Upper lobe of right lung (tissue), 1 donor: Measurements from ENCODE around the gene MR1. TPM values are rescaled to one million over a fixed set of nuclear protein-coding genes. Genes with fewer than 3 reads are reported as not detected.
"Not testable (repeated sequence)": the region's sequence is repeated elsewhere in the genome, so short reads cannot be mapped to it uniquely, and the experiment has no call there.

Experiments used
- ATAC-seq: fragments of 200-7000 bp; cut with Tn5 transposase; one replicate; pipeline ENCODE4 v1.9.1; 2020; ENCODE audit warnings: mild to moderate bottlenecking, moderate library complexity
- DNase-seq: peaks from one replicate; pipeline ENCODE4 v3.0.0-alpha.2; 2020
- H3K27ac ChIP-seq: fragments of 200-600 bp; one replicate; pipeline ENCODE4 v1.8.0; 2022
- H3K27me3 ChIP-seq: fragments of 200-600 bp; one replicate; pipeline ENCODE4 v1.8.0; 2022; ENCODE audit warnings: mild to moderate bottlenecking
- H3K36me3 ChIP-seq: fragments of 200-600 bp; one replicate; pipeline ENCODE4 v1.8.0; 2022
- H3K4me1 ChIP-seq: fragments of 200-600 bp; one replicate; pipeline ENCODE4 v1.8.0; 2022
- H3K4me3 ChIP-seq: fragments of 200-600 bp; one replicate; pipeline ENCODE4 v1.8.0; 2022; ENCODE audit warnings: mild to moderate bottlenecking
- H3K9me3 ChIP-seq: fragments of 200-600 bp; one replicate; pipeline ENCODE4 v1.8.0; 2022
- intact Hi-C: fragments of 100-400 bp; cut with DNase I; formaldehyde crosslinking; loops from one replicate; pipeline ENCODE4 v1.11.0; 2022
- total RNA-seq: library from RNA; stranded (reverse); fragmentation: NEBNext Ultra II Directional; extraction: Animal tissue kit (Norgen Biotek cat#: 25700); gene quantifications from one replicate; pipeline ENCODE4 v1.2.1, GENCODE V29; 2021
- TF ChIP-seq, protein P1 (sequence below): fragments of 200-600 bp; IDR thresholded peaks from one replicate; pipeline ENCODE4 v1.8.0; 2022; ENCODE audit warnings: antibody characterized with exemption
- donor health status: DM: no; HTN: yes; CAD: no; lungs with severe emphysema.

Gene MR1
- total RNA-seq, 1 donor from 2014 or later = 45.0 TPM

DNA sequence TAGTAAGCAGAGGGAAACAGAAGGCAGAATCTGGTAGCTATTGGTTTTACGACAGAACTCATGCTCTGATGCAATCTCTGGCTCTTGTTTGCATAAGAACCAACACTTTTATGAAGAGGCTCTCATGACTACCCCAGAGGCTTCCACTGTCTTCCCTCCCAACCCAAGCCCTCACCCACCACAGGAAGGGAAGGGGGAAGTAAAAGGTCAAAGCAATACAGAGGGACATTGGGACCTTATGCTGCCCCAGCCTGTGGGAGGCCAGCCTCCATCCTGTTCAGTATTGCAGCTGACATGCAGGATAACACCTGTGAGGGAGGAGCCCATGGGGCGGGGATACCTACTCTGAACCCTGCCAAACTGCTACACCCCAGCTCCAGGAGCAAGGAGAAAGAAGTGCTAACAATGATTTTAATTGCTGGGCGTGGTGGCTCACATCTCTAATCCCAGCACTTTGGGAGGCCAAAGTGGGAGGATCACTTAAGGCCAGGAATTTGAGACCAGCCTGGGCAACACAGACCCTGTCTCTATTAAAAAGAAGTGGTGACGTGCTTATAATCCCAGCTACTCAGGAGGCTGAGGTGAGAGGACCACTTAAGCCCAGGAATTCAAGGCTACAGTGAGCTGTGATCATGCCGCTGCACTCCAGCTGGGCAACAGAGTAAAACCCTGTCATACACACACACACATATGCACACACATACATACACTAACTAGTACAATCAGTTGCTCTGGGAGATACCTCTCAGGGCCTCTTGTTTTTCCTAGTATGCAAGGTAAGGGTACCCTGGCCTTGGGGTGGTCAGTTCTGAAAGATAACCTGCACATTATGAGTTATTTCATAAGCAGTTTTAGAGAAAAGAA is 9.5 kb downstream of the MR1 start:
- peak; percentile 87 for ATAC-seq
- Histone ChIP-seq H3K27me3 (no peaks in the 10 kb centered on the region), H3K9me3 (no peaks in the 10 kb centered on the region), H3K36me3 (peaks cover 12% of the 10 kb centered on the region), H3K27ac (peak overlapping the region; percentile 67), H3K4me3 (no peak overlapping the region), H3K4me1 (peaks cover 26% of the 10 kb centered on the region)
- intact Hi-C loops = no loop called here
- DNase-seq = peak; percentile 83
- TF ChIP-seq, protein P1, sequence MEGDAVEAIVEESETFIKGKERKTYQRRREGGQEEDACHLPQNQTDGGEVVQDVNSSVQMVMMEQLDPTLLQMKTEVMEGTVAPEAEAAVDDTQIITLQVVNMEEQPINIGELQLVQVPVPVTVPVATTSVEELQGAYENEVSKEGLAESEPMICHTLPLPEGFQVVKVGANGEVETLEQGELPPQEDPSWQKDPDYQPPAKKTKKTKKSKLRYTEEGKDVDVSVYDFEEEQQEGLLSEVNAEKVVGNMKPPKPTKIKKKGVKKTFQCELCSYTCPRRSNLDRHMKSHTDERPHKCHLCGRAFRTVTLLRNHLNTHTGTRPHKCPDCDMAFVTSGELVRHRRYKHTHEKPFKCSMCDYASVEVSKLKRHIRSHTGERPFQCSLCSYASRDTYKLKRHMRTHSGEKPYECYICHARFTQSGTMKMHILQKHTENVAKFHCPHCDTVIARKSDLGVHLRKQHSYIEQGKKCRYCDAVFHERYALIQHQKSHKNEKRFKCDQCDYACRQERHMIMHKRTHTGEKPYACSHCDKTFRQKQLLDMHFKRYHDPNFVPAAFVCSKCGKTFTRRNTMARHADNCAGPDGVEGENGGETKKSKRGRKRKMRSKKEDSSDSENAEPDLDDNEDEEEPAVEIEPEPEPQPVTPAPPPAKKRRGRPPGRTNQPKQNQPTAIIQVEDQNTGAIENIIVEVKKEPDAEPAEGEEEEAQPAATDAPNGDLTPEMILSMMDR = no peak

DNA sequence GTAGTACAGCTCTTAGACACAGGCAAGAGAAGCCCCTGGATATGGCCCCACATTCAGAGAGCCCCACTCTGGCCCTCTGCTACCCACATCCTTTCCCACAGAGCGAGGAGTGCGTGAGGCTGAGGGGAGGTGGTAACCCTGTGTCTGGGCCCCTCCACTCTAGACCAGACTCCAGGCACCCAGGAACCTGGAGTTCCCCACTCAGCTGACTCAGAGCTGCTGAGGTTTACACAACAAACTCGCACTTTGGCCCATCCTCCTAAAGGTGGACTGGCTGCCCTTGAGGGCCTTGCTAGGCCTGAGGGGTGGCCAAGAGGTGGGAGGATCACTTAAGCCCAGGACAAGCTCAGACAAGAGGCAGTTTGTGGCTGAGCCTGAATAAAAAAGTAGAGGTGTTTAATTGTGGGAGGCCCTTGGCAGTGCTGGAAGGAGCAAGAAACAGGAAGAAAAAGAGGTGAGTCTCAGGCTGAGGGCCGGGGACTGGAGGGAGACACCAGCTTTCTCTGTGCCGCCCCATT is 10.7 kb downstream of the MR1 start:
- TF ChIP-seq, protein P1 = no peak
- intact Hi-C loops = no loop called here
- Histone ChIP-seq H3K4me1 (peaks cover 23% of the 10 kb centered on the region), H3K27me3 (no peaks in the 10 kb centered on the region), H3K4me3 (no peak overlapping the region), H3K36me3 (peaks cover 7% of the 10 kb centered on the region), H3K27ac (peak overlapping the region; percentile 67), H3K9me3 (no peaks in the 10 kb centered on the region)
- DNase-seq (peak; percentile 84), ATAC-seq (peak; percentile 88)

DNA sequence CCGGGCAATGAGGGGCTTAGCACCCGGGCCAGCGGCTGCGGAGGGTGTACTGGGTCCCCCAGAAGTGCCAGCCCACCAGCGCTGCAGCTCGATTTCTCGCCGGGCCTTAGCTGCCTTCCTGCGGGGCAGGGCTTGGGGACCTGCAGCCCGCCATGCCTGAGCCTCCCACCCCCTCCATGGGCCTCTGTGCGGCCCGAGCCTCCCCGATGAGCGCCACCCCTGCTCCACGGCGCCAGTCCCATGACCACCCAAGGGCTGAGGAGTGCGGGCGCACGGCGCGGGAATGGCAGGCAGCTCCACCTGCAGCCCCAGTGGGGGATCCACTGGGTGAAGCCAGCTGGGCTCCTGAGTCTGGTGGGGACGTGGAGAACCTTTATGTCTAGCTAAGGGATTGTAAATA is 12.2 kb downstream of the MR1 start:
- ATAC-seq, H3K27me3 ChIP-seq, H3K27ac ChIP-seq, H3K4me3 ChIP-seq, DNase-seq, intact Hi-C loops, H3K9me3 ChIP-seq: not testable (repeated sequence)
- Histone ChIP-seq H3K4me1 (peaks cover 23% of the 10 kb centered on the region), H3K36me3 (peaks cover 12% of the 10 kb centered on the region)

DNA sequence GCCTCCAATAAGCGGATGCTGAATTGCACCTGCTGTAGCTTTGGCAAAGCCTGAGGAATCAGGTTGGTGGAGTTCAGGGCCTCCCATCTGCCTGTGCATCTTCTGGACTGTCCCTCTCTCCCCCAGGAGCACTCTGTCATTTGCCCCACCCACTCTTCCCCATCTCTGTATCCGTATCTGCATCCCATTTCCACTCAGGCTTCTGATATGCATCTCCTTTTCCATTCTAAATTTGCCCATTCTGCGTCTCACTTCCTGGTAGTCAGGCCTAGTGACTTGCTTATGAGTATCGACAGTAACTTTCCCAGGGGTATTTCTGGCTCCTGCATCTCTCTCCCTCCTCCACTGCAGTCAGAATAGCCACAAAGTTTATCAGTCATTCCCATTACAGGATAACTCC is 15.6 kb downstream of the MR1 start:
- no peak overlapping the region for H3K27ac ChIP-seq
- no peaks in the 10 kb centered on the region for H3K27me3 ChIP-seq
- H3K36me3 ChIP-seq = peaks cover 29% of the 10 kb centered on the region
- TF ChIP-seq, protein P1 = no peak
- H3K4me3 ChIP-seq = no peak overlapping the region
- ATAC-seq = no peak
- H3K4me1 ChIP-seq = peaks cover 7% of the 10 kb centered on the region
- no peaks in the 10 kb centered on the region for H3K9me3 ChIP-seq
- no peak for DNase-seq
- intact Hi-C loops = no loop called here

DNA sequence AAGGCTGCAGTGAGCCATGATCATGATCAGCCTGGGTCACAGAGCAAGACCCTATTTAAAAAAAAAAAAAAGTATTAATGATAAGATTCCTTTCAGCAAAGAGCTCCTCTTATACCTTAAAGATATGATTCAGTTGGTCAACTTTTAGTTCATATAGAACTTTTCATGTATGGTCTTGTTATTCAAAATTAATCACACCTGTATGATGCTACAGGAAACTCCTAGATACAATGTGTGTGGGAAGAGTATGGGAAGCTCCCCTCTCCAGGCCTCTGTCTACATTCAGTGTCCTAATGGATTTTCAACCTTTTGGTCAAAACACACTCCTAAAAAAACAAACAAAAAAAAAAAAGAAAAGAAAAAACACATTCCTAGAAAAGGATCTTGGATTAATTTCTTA is 17.1 kb downstream of the MR1 start:
- intact Hi-C loops = no loop called here
- H3K4me3 ChIP-seq = no peak overlapping the region
- no peaks in the 10 kb centered on the region for H3K27me3 ChIP-seq
- TF ChIP-seq, protein P1 = no peak
- peaks cover 41% of the 10 kb centered on the region for H3K36me3 ChIP-seq
- DNase-seq (no peak), ATAC-seq (no peak)
- no peaks in the 10 kb centered on the region for H3K9me3 ChIP-seq
- no peak overlapping the region for H3K27ac ChIP-seq
- H3K4me1 ChIP-seq = no peaks in the 10 kb centered on the region

DNA sequence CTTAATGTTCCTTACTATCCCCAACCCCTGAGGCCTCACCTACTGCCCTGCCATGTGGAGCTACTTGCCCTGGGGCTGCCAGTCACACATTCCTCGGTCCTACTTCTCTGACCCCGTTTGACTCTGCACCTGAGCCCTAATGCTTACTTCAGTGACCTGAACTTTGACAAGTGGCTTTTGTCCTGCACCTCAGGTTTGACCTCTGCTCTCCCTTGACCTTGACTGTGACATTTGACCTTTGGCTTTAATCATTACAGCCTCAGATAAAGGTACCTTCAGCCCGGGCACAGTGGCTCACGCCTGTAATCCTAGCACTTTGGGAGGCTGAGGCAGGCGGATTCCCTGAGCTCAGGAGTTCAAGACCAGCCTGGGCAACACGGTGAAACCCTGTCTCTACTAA is 22.8 kb downstream of the MR1 start:
- Histone ChIP-seq H3K4me1 (peaks cover 9% of the 10 kb centered on the region), H3K36me3 (peaks cover 32% of the 10 kb centered on the region), H3K4me3 (no peak overlapping the region), H3K27me3 (no peaks in the 10 kb centered on the region), H3K27ac (no peak overlapping the region), H3K9me3 (no peaks in the 10 kb centered on the region)
- no peak for DNase-seq
- intact Hi-C loops = no loop called here
- no peak for ATAC-seq
- TF ChIP-seq, protein P1 = no peak
